AG09309 (cell line): Measurements from ENCODE around the gene XPO1.
A peak's percentile ranks its signal among the peaks of the same experiment; 100 is the strongest.

Source experiments
- DNase-seq: peaks from one replicate; pipeline ENCODE4 v3.0.0-alpha.2; 2010; ENCODE audit warnings: low read depth
- H3K4me3 ChIP-seq: 2 replicates; pipeline ENCODE4 v1.5.1; 2011; ENCODE audit warnings: mild to moderate bottlenecking, low read depth, low read length, moderate library complexity; ENCODE audit not compliant: control insufficient read depth
- TF ChIP-seq, protein P1 (sequence below): IDR thresholded peaks from 2 replicates; pipeline ENCODE4 v1.5.1; 2011; ENCODE audit warnings: mild to moderate bottlenecking, low read depth, low read length, inconsistent platforms; ENCODE audit not compliant: insufficient read depth, control insufficient read depth; ENCODE audit errors: missing control alignments

XPO1 gene

DNA sequence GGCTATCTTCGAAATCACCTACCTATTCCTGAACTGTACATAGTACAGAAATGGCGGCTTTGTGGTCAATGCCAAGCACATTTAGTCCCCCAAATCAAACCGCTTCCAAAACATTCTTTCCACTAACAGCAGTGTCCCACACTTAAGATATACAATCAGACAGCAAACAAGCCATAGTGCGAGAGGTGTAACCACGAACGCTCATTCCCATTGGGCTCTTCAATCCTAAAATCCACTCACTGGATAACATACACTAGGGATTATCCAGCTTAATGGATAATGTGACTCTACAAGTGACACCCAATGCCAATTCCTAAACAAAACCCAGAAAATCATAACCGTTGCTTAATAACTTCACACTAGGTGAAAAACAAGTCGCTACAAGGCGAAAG lies 2.0 kb downstream of the XPO1 start:
- H3K4me3 ChIP-seq = peak overlapping the region; percentile 82
- DNase-seq = no peak
- TF ChIP-seq, protein P1, sequence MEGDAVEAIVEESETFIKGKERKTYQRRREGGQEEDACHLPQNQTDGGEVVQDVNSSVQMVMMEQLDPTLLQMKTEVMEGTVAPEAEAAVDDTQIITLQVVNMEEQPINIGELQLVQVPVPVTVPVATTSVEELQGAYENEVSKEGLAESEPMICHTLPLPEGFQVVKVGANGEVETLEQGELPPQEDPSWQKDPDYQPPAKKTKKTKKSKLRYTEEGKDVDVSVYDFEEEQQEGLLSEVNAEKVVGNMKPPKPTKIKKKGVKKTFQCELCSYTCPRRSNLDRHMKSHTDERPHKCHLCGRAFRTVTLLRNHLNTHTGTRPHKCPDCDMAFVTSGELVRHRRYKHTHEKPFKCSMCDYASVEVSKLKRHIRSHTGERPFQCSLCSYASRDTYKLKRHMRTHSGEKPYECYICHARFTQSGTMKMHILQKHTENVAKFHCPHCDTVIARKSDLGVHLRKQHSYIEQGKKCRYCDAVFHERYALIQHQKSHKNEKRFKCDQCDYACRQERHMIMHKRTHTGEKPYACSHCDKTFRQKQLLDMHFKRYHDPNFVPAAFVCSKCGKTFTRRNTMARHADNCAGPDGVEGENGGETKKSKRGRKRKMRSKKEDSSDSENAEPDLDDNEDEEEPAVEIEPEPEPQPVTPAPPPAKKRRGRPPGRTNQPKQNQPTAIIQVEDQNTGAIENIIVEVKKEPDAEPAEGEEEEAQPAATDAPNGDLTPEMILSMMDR = no peak

DNA sequence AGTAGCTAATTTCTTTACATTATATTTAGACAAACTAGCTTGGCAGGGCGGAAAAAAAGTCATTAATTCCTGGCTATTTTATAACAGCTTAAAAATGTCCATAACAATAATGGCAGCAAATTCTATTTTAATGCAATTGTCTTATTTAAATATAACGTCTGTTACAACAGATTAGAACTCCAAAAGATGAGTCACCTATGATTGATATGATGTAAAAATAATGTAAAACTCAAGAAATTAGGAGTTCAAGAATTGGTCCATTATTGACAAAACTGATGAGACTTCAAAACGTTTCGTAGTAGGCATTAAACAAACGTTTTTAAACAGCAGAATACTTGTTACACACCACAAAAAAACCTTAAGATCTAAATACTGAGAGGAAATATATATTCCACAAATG lies 2.7 kb downstream of the XPO1 start:
- DNase-seq = no peak
- H3K4me3 ChIP-seq = peak overlapping the region; percentile 82
- TF ChIP-seq, protein P1 = no peak

DNA sequence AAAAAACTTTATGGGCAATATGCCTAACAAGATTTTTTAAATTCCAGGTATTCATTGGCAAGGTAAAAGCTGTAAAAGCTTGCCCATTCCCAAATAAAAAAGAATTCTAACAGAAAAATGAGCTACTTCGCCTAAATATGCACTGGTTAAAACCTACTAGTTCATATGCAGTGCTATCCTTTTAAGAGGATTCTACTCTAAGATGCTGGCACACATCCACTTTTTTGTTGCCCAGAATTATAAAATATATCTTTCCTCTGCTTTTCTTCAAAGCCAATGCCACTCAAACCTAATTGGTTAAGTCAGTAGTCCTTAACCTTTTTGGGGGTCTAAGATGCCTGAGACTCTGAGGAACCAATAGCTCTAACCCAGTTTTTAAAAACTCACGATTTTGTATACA lies 3.2 kb downstream of the XPO1 start:
- TF ChIP-seq, protein P1 = no peak
- DNase-seq = no peak
- H3K4me3 ChIP-seq = peak overlapping the region; percentile 82

DNA sequence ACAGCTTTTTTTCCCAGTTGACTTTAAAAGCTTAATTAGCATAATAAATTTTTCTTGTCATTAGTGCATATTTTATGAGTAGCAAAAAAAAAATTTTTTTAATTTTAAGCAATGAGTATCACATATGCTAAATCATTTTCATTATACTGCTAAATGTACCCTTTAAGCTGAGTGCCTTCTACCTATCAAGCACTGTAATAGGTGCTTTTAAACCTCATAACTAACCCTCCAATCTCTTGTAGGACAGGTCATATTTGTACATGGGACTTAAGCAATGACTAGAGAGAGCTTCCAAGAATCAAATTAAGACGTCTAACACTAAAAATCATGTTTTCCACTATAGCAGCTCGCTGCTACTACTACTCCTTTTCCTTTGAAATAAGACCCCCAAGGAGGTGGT lies 7.4 kb downstream of the XPO1 start:
- DNase-seq = no peak
- no peak overlapping the region for H3K4me3 ChIP-seq
- TF ChIP-seq, protein P1 = no peak

DNA sequence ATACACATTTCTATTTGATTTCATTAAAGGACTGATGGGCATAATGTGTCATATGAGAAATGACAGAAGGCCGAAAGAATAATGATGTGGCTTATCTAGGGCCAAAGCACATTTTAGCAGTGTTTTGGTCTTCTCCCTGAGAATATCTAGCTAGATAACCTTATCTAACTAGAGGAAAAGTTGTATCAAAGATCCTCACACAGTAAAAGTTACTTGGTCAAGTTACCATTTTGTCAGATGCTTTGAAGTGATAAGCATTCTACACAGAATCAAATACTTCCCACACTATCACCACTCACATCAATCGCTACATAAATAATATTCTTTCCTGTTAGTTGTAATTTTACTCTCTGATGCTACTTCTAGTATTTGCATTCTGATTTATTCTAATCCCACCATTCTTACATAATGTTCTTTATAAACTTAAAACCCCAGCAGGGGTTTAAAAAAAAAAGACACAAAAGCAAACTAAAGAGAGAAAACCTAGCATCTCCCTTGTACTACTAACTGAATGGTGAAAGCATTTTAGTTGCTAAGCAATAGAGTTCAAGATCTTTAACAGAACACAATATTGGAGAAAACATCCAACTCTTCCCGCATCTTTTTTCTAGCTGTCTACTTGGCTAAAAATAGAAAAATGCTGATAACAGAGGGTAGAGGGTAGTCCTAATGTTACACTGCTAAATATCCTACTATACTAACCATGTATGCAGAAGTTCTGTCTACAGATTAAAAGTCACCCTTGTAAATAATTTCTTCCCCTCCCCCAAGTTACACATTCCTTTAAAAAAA lies 8.0 kb downstream of the XPO1 start:
- TF ChIP-seq, protein P1 = no peak

DNA sequence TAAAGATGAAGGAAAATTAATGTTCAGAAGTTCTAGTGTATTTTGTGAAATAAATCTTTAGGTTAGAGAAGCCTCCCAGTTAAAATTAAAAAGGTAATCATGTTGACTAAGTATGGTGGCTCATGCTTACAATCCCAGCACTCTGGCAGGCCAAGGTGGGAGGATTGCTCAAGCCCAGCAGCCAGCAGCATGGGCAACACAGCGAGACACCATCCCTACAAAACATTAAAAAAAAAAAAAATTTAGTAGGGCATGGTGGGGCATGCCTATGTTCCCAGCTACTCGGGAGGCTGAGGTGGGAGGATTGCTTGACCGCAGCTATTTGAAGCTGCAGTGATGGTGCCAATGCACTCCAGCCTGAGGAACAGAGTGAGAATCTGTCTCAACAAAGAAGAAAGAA lies 17.9 kb downstream of the XPO1 start:
- DNase-seq = no peak
- TF ChIP-seq, protein P1 = no peak
- no peak overlapping the region for H3K4me3 ChIP-seq

More for the DNA sequence above, 8.0 kb downstream of the XPO1 start:
- DNase-seq = no peak
- H3K4me3 ChIP-seq = no peak overlapping the region
